ENCODE results near the gene TRIM23. TPM values are rescaled to one million over a fixed set of nuclear protein-coding genes. Genes with fewer than 3 reads are reported as not detected.

The TRIM23 gene
- total RNA-seq, result 91.4 TPM

DNA sequence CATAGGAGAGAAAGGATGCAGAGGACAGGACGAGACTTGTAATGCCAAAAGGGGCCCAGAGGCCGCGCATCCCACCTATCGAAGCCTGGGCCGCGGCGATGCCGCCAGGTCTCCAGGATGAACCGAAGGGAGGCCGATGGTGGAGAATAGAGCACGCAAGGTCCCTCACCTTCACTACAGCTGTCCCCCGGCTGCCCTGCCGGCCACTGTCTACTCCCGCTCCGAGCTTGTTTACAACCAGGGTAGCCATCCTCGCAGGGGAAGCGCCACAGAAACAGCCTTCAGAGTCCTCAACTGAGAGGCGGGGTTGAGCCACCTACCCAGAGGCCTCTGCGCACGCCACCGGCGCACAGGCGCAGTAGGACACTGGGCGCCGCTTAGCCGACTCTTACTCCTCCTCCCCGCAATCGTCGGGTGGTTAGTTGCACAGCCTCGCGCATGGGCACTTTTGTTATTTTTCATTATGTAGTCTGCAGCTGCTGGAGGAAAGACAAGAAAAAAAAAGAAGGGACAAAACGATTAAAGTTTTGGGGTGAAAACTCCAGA lies at the start of gene TRIM23:
TSS of gene TRIM23 (minus strand) at position 309 of the 546 bp plus-strand sequence. CDS start at position 250, 59 bp downstream.

GRCh38 chr5:65624571-65625555 lies 730 bp upstream of the TRIM23 start, which contains the start of the genes SHLD3 and TRAPPC13:
TSS of gene SHLD3 (plus strand) at chr5:65625027. CDS start at chr5:65629588, 4,561 bp downstream.
TSS of gene TRAPPC13 (plus strand) at chr5:65625027. CDS start at chr5:65625061, 34 bp downstream.

GRCh38 chr5:65562731-65563701 lies 61.1 kb downstream of the TRIM23 start, which contains the start of the genes CENPK and PPWD1:
TSS of gene CENPK (minus strand) at chr5:65563168. CDS start at chr5:65554907, 8,261 bp downstream.
TSS of gene PPWD1 (plus strand) at chr5:65563296. CDS start at chr5:65563311, 15 bp downstream.

Small RNA genes within 50 kb of the gene (small RNA-seq; reads per million reads assigned to genes)
- gene RNU6-540P (ENCODE audit: low replicate concordance), result not detected

Other genes with a start within 250 kb of the TRIM23 start
- gene ADAMTS6, start 142.4 kb downstream of the TRIM23 start, total RNA-seq, result 11.9 TPM
- gene CENPK, start 61.2 kb downstream of the TRIM23 start, total RNA-seq, result 11.3 TPM
- 74.5 TPM for gene PPWD1, start 61.0 kb downstream of the TRIM23 start, total RNA-seq
- 10.0 TPM for gene SHLD3, start 694 bp upstream of the TRIM23 start, total RNA-seq
- 48.2 TPM for gene TRAPPC13, start 694 bp upstream of the TRIM23 start, total RNA-seq
- gene SGTB, start 97.8 kb upstream of the TRIM23 start, total RNA-seq, result 25.4 TPM
- gene NLN, start 97.9 kb upstream of the TRIM23 start, total RNA-seq, result 69.5 TPM